GM19193 (cell line): ENCODE results near the gene CCHCR1.

Source experiments
- POLR2A ChIP-seq: IDR thresholded peaks from 4 replicates; pipeline ENCODE4 v1.6.1; 2011; ENCODE audit not compliant: insufficient read depth, insufficient read length; ENCODE audit errors: extremely low read depth

CCHCR1 gene

GRCh38 chr6:31096656-31097055, 60.9 kb downstream of the CCHCR1 start:
- TF ChIP-seq POLR2A = no peak

GRCh38 chr6:31096215-31096614, 61.4 kb downstream of the CCHCR1 start:
- no peak for TF ChIP-seq POLR2A

GRCh38 chr6:31094389-31094881, 63.2 kb downstream of the CCHCR1 start:
- no peak for TF ChIP-seq POLR2A

- no peak for TF ChIP-seq POLR2A
Measured at GRCh38 chr6:31092769-31093505, 64.7 kb downstream of the CCHCR1 start.
